HEK293T (cell line): ENCODE data around the gene ASB10.

Experiments used
- CTCF ChIA-PET: fragments of 350-600 bp; formaldehyde crosslinking; extraction: SDS; loops from one replicate; lab custom pipeline; 2021; ENCODE audit warnings: antibody characterized with exemption, inconsistent platforms; lab: Yijun Ruan, JAX
- POLR2A ChIA-PET: fragments of 350-600 bp; formaldehyde crosslinking; extraction: SDS; loops from one replicate; lab custom pipeline; 2020; ENCODE audit warnings: antibody characterized with exemption, inconsistent platforms; lab: Yijun Ruan, JAX
- DNase-seq: peaks from one replicate; pipeline ENCODE4 v3.0.0; 2012; ENCODE audit warnings: mixed read lengths; ENCODE audit errors: extremely low spot score
- ARNT ChIP-seq: fragments of 450-650 bp; IDR thresholded peaks from 2 replicates; pipeline ENCODE4 v1.6.1; 2017; ENCODE audit warnings: mild to moderate bottlenecking
- BHLHE40 ChIP-seq: fragments of 450-650 bp; IDR thresholded peaks from 2 replicates; pipeline ENCODE4 v1.6.1; 2016; ENCODE audit warnings: mild to moderate bottlenecking, moderate library complexity, borderline replicate concordance
- CTBP1 ChIP-seq: fragments of 450-650 bp; IDR thresholded peaks from 2 replicates; pipeline ENCODE4 v1.6.1; 2016; ENCODE audit warnings: borderline replicate concordance
- ELF4 ChIP-seq: fragments of 450-650 bp; IDR thresholded peaks from 2 replicates; pipeline ENCODE4 v1.6.1; 2017; ENCODE audit warnings: antibody characterized with exemption
- FOXA1 ChIP-seq: fragments of 450-650 bp; IDR thresholded peaks from 2 replicates; pipeline ENCODE4 v1.6.1; 2016; ENCODE audit warnings: mild to moderate bottlenecking
- FOXK2 ChIP-seq: fragments of 450-650 bp; IDR thresholded peaks from 2 replicates; pipeline ENCODE4 v1.6.1; 2016; ENCODE audit warnings: mild to moderate bottlenecking
- FOXM1 ChIP-seq: fragments of 450-650 bp; IDR thresholded peaks from 2 replicates; pipeline ENCODE4 v1.6.1; 2017; ENCODE audit warnings: mild to moderate bottlenecking, borderline replicate concordance
- HDGF ChIP-seq: fragments of 450-650 bp; IDR thresholded peaks from 2 replicates; pipeline ENCODE4 v1.6.1; 2017; ENCODE audit warnings: antibody characterized with exemption, borderline replicate concordance
- L3MBTL2 ChIP-seq: fragments of 450-650 bp; conservative IDR thresholded peaks from 2 replicates; pipeline ENCODE4 v1.6.1; 2016; ENCODE audit warnings: mild to moderate bottlenecking
- LEF1 ChIP-seq: fragments of 450-650 bp; IDR thresholded peaks from 2 replicates; pipeline ENCODE4 v1.6.1; 2017; ENCODE audit warnings: mild to moderate bottlenecking, borderline replicate concordance
- NFRKB ChIP-seq: fragments of 450-650 bp; IDR thresholded peaks from 2 replicates; pipeline ENCODE4 v1.6.1; 2016; ENCODE audit warnings: mild to moderate bottlenecking, moderate library complexity
- PKNOX1 ChIP-seq: fragments of 450-650 bp; IDR thresholded peaks from 2 replicates; pipeline ENCODE4 v1.6.1; 2016
- SP1 ChIP-seq: fragments of 450-650 bp; IDR thresholded peaks from 2 replicates; pipeline ENCODE4 v1.6.1; 2017
- SUZ12 ChIP-seq: fragments of 450-650 bp; IDR thresholded peaks from 2 replicates; pipeline ENCODE4 v1.6.1; 2016; ENCODE audit warnings: mild to moderate bottlenecking
- TARDBP ChIP-seq: fragments of 450-650 bp; IDR thresholded peaks from 2 replicates; pipeline ENCODE4 v1.6.1; 2016
- ZNF384 ChIP-seq: fragments of 450-650 bp; IDR thresholded peaks from 2 replicates; pipeline ENCODE4 v1.6.1; 2016

Gene ASB10

DNA sequence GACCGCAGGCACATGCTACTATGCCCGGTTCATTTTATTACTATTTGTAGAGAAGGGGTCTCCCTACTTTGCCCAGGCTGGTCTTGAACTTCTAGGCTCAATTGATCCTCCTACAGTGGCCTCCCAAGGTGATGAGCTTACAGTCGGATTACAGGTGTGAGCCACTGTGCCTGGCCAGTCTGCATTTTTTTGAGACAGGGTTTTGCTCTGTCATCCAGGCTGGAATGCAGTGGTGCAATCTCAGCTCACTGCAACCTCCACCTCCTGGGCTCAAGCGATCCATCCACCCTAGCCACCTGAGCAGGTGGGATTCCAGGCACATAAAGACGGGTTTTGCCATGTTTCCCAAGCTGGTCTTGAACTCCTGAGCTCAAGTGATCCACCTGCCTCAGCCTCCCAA is 25.6 kb upstream of the ASB10 start:
- no peak for TF ChIP-seq FOXA1
- no peak for TF ChIP-seq L3MBTL2
- TF ChIP-seq SP1: no peak
- TF ChIP-seq SUZ12: no peak
- TF ChIP-seq ELF4: no peak
- no peak for TF ChIP-seq FOXM1
- TF ChIP-seq HDGF: no peak
- POLR2A ChIA-PET: interaction anchor here (1.5 to 10.6 kb wide), 2 partner anchors 14 to 20 kb away, joined by 6 to 90 read pairs; partner anchors contain the start of genes ABCF2 and CHPF2
- no peak for DNase-seq
- CTCF ChIA-PET: no interaction called here

DNA sequence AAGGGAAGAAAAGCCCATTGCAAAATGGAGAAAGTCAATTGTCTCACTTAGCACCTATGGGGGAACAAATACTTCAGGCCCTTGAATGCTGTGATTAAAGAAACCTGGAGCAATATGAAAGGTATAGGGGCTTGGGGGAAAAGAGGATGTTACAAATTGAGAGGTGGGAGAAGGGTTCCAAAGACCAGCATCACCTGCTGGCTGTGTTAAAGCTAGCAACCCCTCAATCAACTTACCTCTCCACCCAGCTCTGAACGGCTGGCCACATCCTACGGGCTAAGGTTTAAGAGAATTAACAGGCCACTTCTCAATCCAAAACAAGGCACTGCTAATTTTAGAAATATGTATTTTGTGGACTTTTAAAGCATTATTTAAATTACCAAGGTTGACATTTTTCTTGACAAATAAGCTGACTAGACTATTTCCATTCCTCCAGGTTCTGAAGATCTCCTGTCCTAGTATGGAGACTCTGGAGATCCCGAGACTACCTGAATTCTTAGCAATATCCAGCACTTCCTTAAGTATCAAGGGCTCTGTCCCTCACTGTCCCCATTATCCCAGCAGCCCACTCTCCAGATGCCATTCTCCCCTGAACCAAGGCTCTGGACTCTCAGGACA is 24.2 kb upstream of the ASB10 start:
- no peak for DNase-seq
- TF ChIP-seq ZNF384 (no peak), ARNT (no peak), CTBP1 (no peak), L3MBTL2 (no peak), PKNOX1 (no peak), FOXA1 (no peak), NFRKB (no peak), TARDBP (no peak), FOXM1 (no peak), BHLHE40 (no peak), HDGF (no peak), LEF1 (no peak), SUZ12 (no peak), ELF4 (no peak), SP1 (no peak), FOXK2 (no peak)
- CTCF ChIA-PET: interaction anchor here (1.3 kb wide), 1 partner anchor 16 kb away, joined by 4 read pairs; the partner anchor contains the start of gene ABCF2
- POLR2A ChIA-PET: interaction anchor here (0.6 to 10.6 kb wide), 3 partner anchors 16 to 47 kb away, joined by 3 to 90 read pairs (median 3); partner anchors contain the start of gene ABCF2

- no peak for TF ChIP-seq LEF1
- TF ChIP-seq ZNF384: no peak
- no peak for TF ChIP-seq CTBP1
- DNase-seq: no peak
- POLR2A ChIA-PET: interaction anchor here (1.0 to 10.6 kb wide), 2 partner anchors 9 to 17 kb away, joined by 3 to 90 read pairs; partner anchors contain the start of gene ABCF2
- CTCF ChIA-PET: interaction anchor here (1.3 kb wide), 1 partner anchor 17 kb away, joined by 4 read pairs; the partner anchor contains the start of gene ABCF2
These were observed 23.2 kb upstream of the ASB10 start, which contains the start of gene H2BK1 for GRCh38 chr7:151210087-151210854. Gene H2BK1 (minus strand): TSS chr7:151210488. CDS start chr7:151210318, 170 bp downstream.

DNA sequence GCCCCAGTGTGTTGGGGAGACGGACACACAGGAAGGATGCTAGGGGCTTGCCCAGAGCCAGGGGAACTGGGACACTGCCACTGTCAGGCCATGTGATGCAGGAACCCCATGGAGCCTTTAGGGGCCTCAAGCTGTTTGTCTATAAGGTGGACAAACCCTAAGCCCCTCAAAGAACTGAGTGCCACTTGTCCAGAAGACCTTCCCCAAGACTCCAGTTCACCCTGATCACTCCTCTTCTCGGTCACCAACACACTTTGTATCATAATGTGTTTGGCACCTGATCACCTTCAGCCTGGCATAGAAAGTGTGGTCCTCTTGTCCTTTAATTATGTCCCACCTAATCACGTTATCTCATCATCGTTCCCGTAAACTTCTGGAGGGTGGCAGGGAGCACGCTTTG is 22.5 kb upstream of the ASB10 start:
- ChIA-PET POLR2A (interaction anchor here (10.6 kb wide), 1 partner anchor 17 kb away, joined by 90 read pairs; the partner anchor contains the start of gene ABCF2), CTCF (no interaction called here)
- TF ChIP-seq LEF1 (no peak), HDGF (no peak), SP1 (no peak), BHLHE40 (no peak), FOXK2 (no peak), SUZ12 (no peak), NFRKB (no peak), FOXM1 (no peak), ARNT (no peak), FOXA1 (no peak)
- no peak for DNase-seq

DNA sequence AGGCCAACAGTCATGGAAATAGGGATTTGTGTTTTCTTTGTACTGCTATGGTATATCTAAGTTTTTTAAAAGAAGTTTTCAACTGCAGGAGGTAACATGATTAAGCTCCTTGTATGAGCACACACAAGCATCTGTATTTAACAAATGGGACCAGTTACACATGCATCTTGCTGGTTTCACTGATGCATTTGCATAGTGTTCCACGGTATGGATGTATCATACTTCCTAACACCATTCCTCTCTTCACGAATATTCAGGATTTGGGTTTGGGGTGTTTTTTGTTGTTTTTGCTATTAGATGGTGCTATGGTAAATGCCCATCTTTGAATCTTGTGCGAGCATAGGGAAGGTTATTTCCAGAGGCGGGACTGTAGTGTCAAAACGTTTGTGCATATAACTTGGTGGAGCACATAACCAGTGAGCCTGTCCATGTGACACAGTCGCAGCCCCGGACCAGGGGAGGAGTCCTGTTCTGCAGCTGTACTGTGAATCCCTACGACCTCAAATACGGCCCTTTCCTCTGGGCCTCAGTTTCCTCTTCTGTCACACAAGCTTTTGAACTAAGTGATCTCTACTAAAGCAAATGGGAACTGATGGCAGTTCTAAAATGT is 21.3 kb upstream of the ASB10 start:
- CTCF ChIA-PET: no interaction called here
- TF ChIP-seq CTBP1: no peak
- no peak for TF ChIP-seq ZNF384
- TF ChIP-seq HDGF: no peak
- TF ChIP-seq SUZ12: no peak
- no peak for TF ChIP-seq FOXK2
- no peak for TF ChIP-seq PKNOX1
- no peak for TF ChIP-seq SP1
- no peak for TF ChIP-seq ARNT
- no peak for TF ChIP-seq NFRKB
- no peak for TF ChIP-seq FOXM1
- no peak for TF ChIP-seq FOXA1
- TF ChIP-seq ELF4: no peak
- POLR2A ChIA-PET: interaction anchor here (3.1 kb wide), 1 partner anchor 19 kb away, joined by 16 read pairs; the partner anchor contains the start of gene ABCF2
- no peak for DNase-seq

DNA sequence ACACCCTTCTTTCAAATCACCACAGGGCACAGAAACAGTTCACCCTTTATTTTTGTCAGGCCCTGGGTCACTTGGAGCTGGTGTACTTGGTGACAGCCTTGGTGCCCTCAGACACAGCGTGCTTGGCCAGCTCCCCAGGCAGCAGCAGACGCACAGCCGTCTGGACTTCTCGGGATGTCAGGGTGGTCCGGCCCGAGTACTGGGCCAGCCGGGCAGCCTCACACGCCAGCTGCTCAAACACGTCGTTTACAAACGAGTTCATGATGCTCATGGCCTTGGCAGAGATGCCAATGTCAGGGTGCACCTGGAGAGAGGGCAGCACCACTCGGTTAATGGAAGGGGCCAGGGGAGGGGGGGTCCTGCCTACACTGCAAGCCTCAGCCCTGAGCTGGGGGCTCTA is 20.8 kb upstream of the ASB10 start:
- no peak for DNase-seq
- ChIA-PET CTCF (interaction anchor here (0.9 kb wide), 1 partner anchor 70 kb away, joined by 3 read pairs; no protein-coding TSS in a partner anchor), POLR2A (interaction anchor here (1.6 to 3.1 kb wide), 2 partner anchors 13 to 19 kb away, joined by 4 to 16 read pairs; partner anchors contain the start of gene ABCF2)
- no peak for TF ChIP-seq BHLHE40
- no peak for TF ChIP-seq LEF1
- TF ChIP-seq FOXA1: no peak
- no peak for TF ChIP-seq ELF4
- no peak for TF ChIP-seq L3MBTL2
- no peak for TF ChIP-seq CTBP1
